Amniotic epithelial cell (primary cell): Measurements from ENCODE around the gene PTPRN2.
"Not testable (repeated sequence)": the region's sequence is repeated elsewhere in the genome, so short reads cannot be mapped to it uniquely, and the experiment has no call there.

ENCODE experiments used
- DNase-seq: peaks from one replicate; pipeline ENCODE4 v3.0.0-alpha.2; 2010; ENCODE audit warnings: low read depth

Gene PTPRN2

DNA sequence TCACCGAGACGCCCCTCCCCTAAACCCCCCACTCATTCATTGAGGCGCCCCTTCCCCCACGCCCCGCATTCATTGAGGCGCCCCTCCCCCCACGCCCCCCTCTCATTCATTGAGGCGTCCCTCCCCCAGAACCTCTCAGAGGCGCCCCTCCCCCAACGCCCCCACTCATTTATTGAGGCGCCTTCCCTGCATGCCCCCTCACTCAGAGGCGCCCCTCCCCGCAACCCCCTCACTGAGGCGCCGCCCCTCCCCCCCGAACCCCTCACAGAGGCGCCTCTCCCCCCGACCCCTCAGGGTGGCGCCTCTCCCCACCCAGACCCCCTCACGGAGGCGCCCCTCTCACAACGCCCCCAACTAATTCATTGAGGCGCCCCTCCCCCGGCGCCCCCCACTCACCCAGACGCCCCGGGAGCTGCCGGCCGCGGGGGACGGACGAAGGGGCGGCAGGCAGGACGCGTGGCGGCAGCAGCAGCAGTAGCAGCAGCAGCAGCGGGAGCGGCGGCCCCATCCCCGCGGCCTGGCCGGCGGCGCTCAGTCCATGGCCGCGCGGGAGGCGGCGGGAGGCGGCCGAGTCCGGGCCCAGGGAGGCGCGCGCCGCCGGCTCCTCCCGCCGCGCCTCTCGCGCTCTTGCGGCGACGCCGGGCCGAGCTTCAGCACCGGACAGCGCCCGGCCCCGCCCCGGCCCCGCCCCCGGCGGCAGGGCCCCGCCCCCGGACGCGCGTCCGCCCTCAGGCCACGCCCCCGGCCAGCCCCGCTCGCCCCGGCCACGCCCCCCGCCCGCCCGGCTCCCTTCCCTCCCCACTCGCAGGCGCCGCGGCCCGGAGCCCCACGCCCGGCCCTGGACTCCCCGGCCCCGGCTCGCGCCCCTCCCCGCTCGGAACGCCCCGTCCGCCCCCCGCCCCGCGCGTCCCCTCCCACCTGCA, at the start of gene PTPRN2:
Gene PTPRN2, minus strand, starts transcription at position 662 of the 923 bp plus-strand sequence.
- peak; percentile 32 for DNase-seq

DNA sequence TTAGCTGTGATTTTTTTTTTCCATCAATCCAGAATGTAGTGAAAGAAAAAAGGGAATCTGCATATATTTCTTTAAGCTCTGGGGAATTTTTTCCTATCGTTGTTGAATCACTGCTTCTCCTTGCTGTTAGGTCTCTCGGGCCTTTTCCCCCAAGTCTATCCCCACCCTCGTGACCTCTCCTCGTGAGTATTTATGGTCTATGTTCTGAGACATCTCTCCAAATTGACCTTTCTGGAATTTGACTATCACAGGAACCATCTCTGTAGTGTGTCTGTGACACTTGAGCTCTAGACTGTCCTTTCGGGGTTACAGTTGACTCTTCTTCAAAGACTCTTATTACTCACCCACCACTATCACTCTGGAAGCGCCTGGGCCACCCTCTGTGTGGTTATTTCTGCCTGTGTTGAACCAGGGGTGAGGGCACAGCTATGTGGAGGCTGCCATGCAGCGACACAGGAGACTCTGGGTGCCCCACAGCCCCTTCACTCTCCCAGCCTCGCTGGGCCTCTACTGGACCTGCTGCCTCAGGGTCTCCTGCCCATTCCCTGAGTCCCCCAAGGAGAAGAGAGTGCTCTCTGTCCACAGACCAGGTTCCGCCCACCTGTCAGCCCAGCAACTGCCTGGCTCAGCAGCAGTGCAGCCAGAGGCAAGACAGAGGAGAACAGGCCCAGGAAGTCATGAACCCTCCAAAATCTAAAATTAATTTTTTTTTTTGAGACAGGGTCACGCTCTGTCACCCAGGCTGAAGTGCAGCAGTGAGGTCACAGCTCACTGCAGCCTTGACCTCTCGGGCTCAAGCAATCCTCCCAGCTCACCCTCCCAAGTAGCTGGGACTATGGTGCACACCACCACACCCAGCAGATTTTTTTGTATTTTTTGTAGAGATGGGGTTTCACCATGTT, 45.7 kb upstream of the PTPRN2 start:
- DNase-seq, result no peak

- DNase-seq, result no peak
Observed at GRCh38 chr7:158631574-158632195, 44.1 kb upstream of the PTPRN2 start.

DNA sequence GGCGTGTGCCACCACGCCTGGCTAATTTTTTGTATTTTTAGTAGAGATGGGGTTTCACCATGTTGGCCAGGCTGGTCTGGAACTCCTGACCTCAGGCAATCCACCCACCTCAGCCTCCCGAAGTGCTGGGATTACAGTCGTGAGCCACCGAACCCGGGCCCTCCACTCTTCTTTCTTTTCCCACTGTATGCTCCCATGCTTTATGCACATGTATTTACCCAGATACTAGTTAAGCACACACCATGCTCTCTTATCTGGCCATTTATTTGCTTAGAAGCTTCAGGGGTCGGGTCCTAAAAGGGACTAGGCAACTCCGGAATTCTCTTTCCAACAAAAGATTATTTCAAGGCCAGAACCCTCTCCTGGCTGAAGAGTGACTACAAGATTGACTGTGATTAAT, 38.7 kb upstream of the PTPRN2 start:
- not testable (repeated sequence) for DNase-seq

DNA sequence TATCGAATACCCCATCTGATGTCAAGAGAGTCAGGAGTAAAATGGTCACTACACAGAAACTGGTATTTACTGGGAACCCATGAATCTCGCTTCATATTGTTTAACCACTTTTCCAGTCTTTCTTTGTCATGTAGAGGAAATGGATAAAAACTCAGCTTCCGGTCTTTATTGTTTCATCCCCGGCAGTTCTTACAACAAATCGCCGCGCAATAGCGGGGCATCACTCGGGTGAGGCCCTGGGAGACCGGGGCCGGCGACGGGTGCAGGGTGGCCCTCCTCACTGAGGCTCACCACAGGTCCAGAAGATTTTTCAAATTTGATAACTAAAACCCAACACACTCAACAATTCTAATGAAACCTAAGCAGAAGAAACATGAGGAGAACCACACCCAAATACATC, 35.6 kb upstream of the PTPRN2 start:
- no peak for DNase-seq

GRCh38 chr7:158620839-158621441, 33.3 kb upstream of the PTPRN2 start:
- no peak for DNase-seq

GRCh38 chr7:158620418-158620817, 32.8 kb upstream of the PTPRN2 start:
- DNase-seq, result no peak

DNA sequence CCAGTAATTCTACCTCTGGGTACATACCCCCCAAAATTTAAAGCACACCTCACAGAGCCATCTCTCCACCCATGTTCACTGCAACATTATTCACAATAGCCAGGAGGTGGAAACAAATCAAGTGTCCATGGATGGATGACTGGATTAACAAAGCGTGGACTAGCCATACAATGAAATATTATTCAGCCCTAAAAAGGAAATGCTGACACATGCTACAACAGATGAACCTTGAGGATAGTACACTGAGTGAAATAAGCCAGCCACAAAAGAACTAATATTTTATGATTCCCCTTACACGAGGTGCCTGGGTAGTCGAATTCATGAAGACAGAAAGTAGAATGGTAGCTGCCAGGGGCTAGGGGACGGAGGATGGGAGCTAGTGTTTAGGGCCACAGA, 31.1 kb upstream of the PTPRN2 start:
- no peak for DNase-seq

GRCh38 chr7:158617737-158618128, 30.1 kb upstream of the PTPRN2 start:
- peak; percentile 67 for DNase-seq

DNA sequence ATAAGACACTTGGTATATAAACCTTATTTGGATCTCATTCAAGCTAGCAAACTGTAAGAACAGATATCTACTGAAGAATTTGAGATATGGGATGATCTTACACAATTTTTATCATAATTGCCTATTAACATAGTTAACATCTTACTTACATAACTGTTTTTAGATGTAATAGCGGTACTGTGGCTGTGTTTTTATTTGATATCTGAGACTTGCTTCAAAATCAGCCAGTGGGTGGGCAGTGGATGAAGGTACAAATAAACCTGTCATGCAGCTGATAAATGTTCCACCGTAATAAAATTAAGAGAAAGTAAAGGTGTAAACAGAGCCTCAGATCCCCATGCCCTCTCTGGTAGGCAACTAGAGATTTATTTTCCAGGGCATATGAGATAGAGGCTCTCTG, 28.4 kb upstream of the PTPRN2 start:
- peak; percentile 41 for DNase-seq

DNA sequence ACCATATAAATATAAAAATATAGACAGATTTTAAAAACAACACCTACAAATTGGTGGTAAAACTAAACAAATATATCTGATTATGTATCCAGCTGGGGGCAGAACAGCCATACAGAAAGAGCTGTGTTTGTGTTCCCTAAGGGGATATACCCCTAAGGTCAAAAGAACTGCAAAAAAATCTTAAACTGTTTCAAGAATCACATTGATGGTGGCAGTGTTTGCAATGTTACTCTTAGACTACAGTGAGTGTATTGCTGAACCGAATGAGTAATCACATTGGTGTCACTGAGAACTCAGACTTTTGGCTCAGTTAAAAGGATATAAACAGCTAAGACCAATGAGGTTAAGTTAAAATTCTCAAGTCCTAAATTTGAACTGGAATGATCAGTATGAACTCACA, 27.1 kb upstream of the PTPRN2 start:
- peak; percentile 28 for DNase-seq

DNA sequence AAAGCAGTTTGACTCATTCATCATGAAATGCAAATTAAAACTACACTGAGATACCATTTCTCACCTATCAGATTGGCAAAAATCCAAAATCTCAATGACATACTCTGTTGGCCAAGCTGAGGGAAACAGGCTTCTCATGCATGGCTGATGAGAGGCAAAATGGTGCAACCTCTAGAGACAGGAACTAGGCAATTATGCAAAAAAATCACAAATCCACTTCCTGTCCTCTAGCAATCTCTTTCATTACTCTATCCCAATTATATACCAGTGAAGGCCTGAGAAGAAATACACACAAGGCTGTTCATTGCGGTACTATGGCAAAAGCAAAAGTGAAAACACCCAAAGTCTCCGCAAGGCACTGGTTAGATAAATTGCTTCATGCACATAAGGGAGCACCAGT, 25.9 kb upstream of the PTPRN2 start:
- peak; percentile 19 for DNase-seq

- DNase-seq, result no peak
Observed at GRCh38 chr7:158612546-158612945, 24.9 kb upstream of the PTPRN2 start.

DNA sequence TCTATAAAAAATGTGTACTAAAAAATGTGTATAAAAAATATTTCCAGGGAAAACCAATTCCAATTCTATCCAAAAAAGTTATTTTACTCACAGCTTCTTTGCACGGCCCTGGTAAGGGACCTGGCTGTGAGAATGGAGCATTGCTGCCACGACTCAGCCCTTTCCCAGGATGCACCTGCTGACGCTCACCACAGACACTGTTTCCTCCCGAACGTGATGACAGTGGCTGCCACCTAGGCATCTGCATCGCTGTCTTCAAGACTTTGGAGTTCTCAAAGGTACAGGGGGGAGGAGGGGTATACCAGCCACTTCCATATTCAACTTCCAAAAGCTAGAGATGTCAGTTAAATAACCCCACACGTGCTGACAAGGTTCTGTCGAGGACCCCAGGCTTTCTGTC, 23.9 kb upstream of the PTPRN2 start:
- no peak for DNase-seq

GRCh38 chr7:158609313-158609974, 21.8 kb upstream of the PTPRN2 start:
- no peak for DNase-seq

GRCh38 chr7:158607563-158607962, 19.9 kb upstream of the PTPRN2 start:
- no peak for DNase-seq

GRCh38 chr7:158606671-158607424, 19.2 kb upstream of the PTPRN2 start:
- DNase-seq, result no peak

DNA sequence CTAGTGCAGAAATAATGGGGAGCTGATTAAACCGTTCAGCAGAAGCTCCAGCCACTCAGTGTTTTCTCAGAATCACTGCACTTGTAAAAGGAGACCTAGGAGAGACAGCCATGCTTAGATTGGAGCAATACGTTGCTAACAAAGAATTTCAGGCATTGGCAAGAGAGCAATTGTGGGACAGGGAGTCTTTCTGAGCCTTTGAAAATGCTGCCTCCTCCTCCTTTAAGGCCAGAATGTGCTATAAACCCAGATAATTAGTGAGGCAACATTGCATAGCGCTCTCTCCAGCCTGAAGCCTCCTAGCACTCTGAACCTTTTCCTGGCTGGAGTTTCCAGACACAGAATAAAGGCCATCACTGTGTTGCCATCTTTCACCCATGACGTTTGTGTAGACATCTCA, 18.5 kb upstream of the PTPRN2 start:
- DNase-seq, result peak; percentile 72

- no peak for DNase-seq
Observed at GRCh38 chr7:158603773-158604755, 16.4 kb upstream of the PTPRN2 start.
